CD4-positive, alpha-beta T cell (primary cell): ENCODE measurements around the gene DROSHA. TPM values are rescaled to one million over a fixed set of nuclear protein-coding genes. Genes with fewer than 3 reads are reported as not detected.

Source experiments
- ATAC-seq: fragments of 200-7000 bp; cut with Tn5 transposase; one replicate; pipeline ENCODE4 v1.10.0; 2022; ENCODE audit warnings: mild to moderate bottlenecking; ENCODE audit not compliant: poor library complexity
- CTCF ChIA-PET: fragments of 350-600 bp; sonication (Branson Sonifier 250); formaldehyde crosslinking; loops from one replicate; lab custom pipeline; 2021; ENCODE audit warnings: antibody characterized with exemption, inconsistent platforms; lab: Charles Lee
- POLR2A ChIA-PET: fragments of 350-600 bp; sonication (Branson Sonifier 250); formaldehyde crosslinking; loops from one replicate; lab custom pipeline; 2021; ENCODE audit warnings: antibody characterized with exemption, inconsistent platforms; lab: Charles Lee
- DNase-seq, 14 experiments: peaks; one replicate each; pipeline ENCODE4 v3.0.0-alpha.2; 2013 to 2020; ENCODE audit warnings: mixed read lengths in 2 of 14
- H3K27ac ChIP-seq, 2 donors: one replicate each; pipeline versions ENCODE4 v1.5.1 to v1.7.0; 2013; ENCODE audit warnings: low read length in 2 of 2, low read depth in 1 of 2, mild to moderate bottlenecking in 1 of 2
- H3K27me3 ChIP-seq, 2 experiments: 1 replicate in 1 of 2; 2 replicates in 1 of 2; pipeline versions ENCODE4 v1.6.1 to v1.7.0; 2013; ENCODE audit warnings: low read length in 2 of 2, control low read depth in 1 of 2, mild to moderate bottlenecking in 1 of 2, moderate library complexity in 1 of 2; ENCODE audit not compliant: insufficient read depth in 2 of 2, control insufficient read depth in 1 of 2
- H3K36me3 ChIP-seq: one replicate; pipeline ENCODE4 v1.6.1; 2013; ENCODE audit warnings: low read length, control low read depth; ENCODE audit not compliant: insufficient read depth
- H3K4me1 ChIP-seq: one replicate; pipeline ENCODE4 v1.6.1; 2013; ENCODE audit warnings: low read length, control low read depth; ENCODE audit not compliant: insufficient read depth
- H3K4me3 ChIP-seq: one replicate; pipeline ENCODE4 v1.5.1; 2013; ENCODE audit warnings: mild to moderate bottlenecking, low read length, moderate library complexity
- H3K9me3 ChIP-seq, 2 experiments: 1 replicate in 1 of 2; 2 replicates in 1 of 2; pipeline versions ENCODE4 v1.6.1 to v1.7.0; 2013; ENCODE audit warnings: low read length in 2 of 2, mild to moderate bottlenecking in 2 of 2, control low read depth in 1 of 2, moderate library complexity in 1 of 2; ENCODE audit not compliant: control insufficient read depth in 1 of 2, insufficient read depth in 1 of 2
- H3K27ac Mint-ChIP-seq: one replicate; pipeline ENCODE4 v1.8.0; 2020; ENCODE audit warnings: mixed read lengths
- H3K27me3 Mint-ChIP-seq: one replicate; pipeline ENCODE4 v1.8.0; 2021; ENCODE audit warnings: mixed read lengths
- H3K36me3 Mint-ChIP-seq: one replicate; pipeline ENCODE4 v1.8.0; 2021; ENCODE audit warnings: low read depth, mixed read lengths
- H3K4me1 Mint-ChIP-seq: one replicate; pipeline ENCODE4 v1.8.0; 2021; ENCODE audit warnings: low read depth, mixed read lengths
- H3K4me3 Mint-ChIP-seq: one replicate; pipeline ENCODE4 v1.8.0; 2020; ENCODE audit warnings: mild to moderate bottlenecking, mixed read lengths
- H3K9me3 Mint-ChIP-seq: one replicate; pipeline ENCODE4 v1.8.0; 2020; ENCODE audit warnings: mixed read lengths
- CTCF ChIP-seq: fragments of 200-600 bp; IDR thresholded peaks from one replicate; pipeline ENCODE4 v1.8.0; 2022; ENCODE audit warnings: antibody characterized with exemption, mild to moderate bottlenecking
- intact Hi-C, 2 experiments: fragments of 100-400 bp; cut with DNase I in 1 of 2; cut with micrococcal nuclease in 1 of 2; formaldehyde crosslinking; loops; one replicate each; pipeline versions ENCODE4 v1.15.1 to v1.9.0; 2023 to 2025; cut with DNase I, micrococcal nuclease
- total RNA-seq, 174 experiments: library from RNA in 2 of 174; stranded (reverse) in 2 of 174; gene quantifications; one replicate each; pipeline ENCODE4 v1.2.3 and lab custom pipeline; 2021 to 2026

Gene DROSHA
- total RNA-seq, 2 experiments from 2014 or later: 28.8 to 38.1 TPM

GRCh38 chr5:31410089-31410488, 121.8 kb downstream of the DROSHA start:
- Histone ChIP-seq H3K9me3 (no peaks in the 10 kb centered on the region), H3K4me3 (no peak overlapping the region), H3K27me3 (no peaks in the 10 kb centered on the region), H3K36me3 (peaks cover 65% of the 10 kb centered on the region), H3K4me1 (no peaks in the 10 kb centered on the region), H3K27ac (no peak overlapping the region)
- no peak for TF ChIP-seq CTCF
- Mint-ChIP-seq H3K4me3 (no peak overlapping the region), H3K27me3 (no peaks in the 10 kb centered on the region), H3K9me3 (no peaks in the 10 kb centered on the region), H3K27ac (no peak overlapping the region), H3K36me3 (peaks cover 62% of the 10 kb centered on the region), H3K4me1 (no peaks in the 10 kb centered on the region)
- ChIA-PET POLR2A (no interaction called here), CTCF (interaction anchor here (0.6 kb wide), 1 partner anchor 667 kb away, joined by 3 read pairs; no protein-coding TSS in a partner anchor)
- intact Hi-C loops: no loop called here
- DNase-seq: no peak
- no peak for ATAC-seq

- Histone ChIP-seq H3K36me3 (peaks cover 61% of the 10 kb centered on the region), H3K27ac (no peak overlapping the region), H3K27me3 (no peaks in the 10 kb centered on the region), H3K9me3 (no peaks in the 10 kb centered on the region), H3K4me3 (no peak overlapping the region), H3K4me1 (no peaks in the 10 kb centered on the region)
- Mint-ChIP-seq H3K27ac (no peak overlapping the region), H3K9me3 (no peaks in the 10 kb centered on the region), H3K27me3 (no peaks in the 10 kb centered on the region), H3K4me1 (no peaks in the 10 kb centered on the region), H3K4me3 (no peak overlapping the region), H3K36me3 (peaks cover 75% of the 10 kb centered on the region)
- no peak for TF ChIP-seq CTCF
- intact Hi-C loops: no loop called here
- ATAC-seq (no peak), DNase-seq (no peak)
- POLR2A ChIA-PET: no interaction called here
- CTCF ChIA-PET: no interaction called here
Measured at GRCh38 chr5:31408814-31409213, 123.1 kb downstream of the DROSHA start.

GRCh38 chr5:31407921-31408693, 123.8 kb downstream of the DROSHA start:
- H3K27ac Mint-ChIP-seq: no peak overlapping the region
- peaks cover 81% of the 10 kb centered on the region for H3K36me3 Mint-ChIP-seq
- POLR2A ChIA-PET: no interaction called here
- Histone ChIP-seq H3K36me3 (peaks cover 59% of the 10 kb centered on the region), H3K4me1 (no peaks in the 10 kb centered on the region), H3K9me3 (no peaks in the 10 kb centered on the region), H3K27me3 (no peaks in the 10 kb centered on the region), H3K4me3 (no peak overlapping the region), H3K27ac (no peak overlapping the region)
- H3K4me1 Mint-ChIP-seq: no peaks in the 10 kb centered on the region
- no peak for ATAC-seq
- intact Hi-C loops: no loop called here
- no peaks in the 10 kb centered on the region for H3K9me3 Mint-ChIP-seq
- CTCF ChIA-PET: no interaction called here
- no peaks in the 10 kb centered on the region for H3K27me3 Mint-ChIP-seq
- no peak overlapping the region for H3K4me3 Mint-ChIP-seq
- DNase-seq: no peak
- TF ChIP-seq CTCF: no peak
